Keratinocyte (primary cell): ENCODE results near the gene GPR26. TPM values are rescaled to one million over a fixed set of nuclear protein-coding genes. Genes with fewer than 3 reads are reported as not detected.

Experiments
- DNase-seq: peaks from one replicate; pipeline ENCODE4 v3.0.0-alpha.2; 2011; ENCODE audit warnings: low read depth, missing footprints, low spot score
- FAIRE-seq: peaks from 2 replicates; lab custom pipeline; 2011; peaks lifted over from hg19 to GRCh38; lab: Jason Lieb, UNC
- H2AFZ ChIP-seq: 2 replicates; pipeline ENCODE4 v1.6.0; 2012; ENCODE audit warnings: low read length, control low read depth, inconsistent platforms; ENCODE audit not compliant: control insufficient read depth
- H3K27ac ChIP-seq: 2 replicates; pipeline ENCODE4 v1.5.1; 2011; ENCODE audit warnings: low read length; ENCODE audit not compliant: control insufficient read depth, insufficient read depth
- H3K27me3 ChIP-seq: 3 replicates; pipeline ENCODE4 v1.6.0; 2011; ENCODE audit warnings: low read length; ENCODE audit not compliant: control insufficient read depth, insufficient read depth; ENCODE audit errors: extremely low read depth
- H3K36me3 ChIP-seq, 2 experiments: 2 replicates in 1 of 2; 3 replicates in 1 of 2; pipeline ENCODE4 v1.5.1; 2011; ENCODE audit warnings: low read length in 2 of 2, mild to moderate bottlenecking in 1 of 2; ENCODE audit not compliant: control insufficient read depth in 2 of 2, insufficient read depth in 2 of 2; ENCODE audit errors: extremely low read depth in 1 of 2
- H3K4me1 ChIP-seq: 3 replicates; pipeline ENCODE4 v1.5.1; 2011; ENCODE audit warnings: low read length; ENCODE audit not compliant: control insufficient read depth, insufficient read depth; ENCODE audit errors: extremely low read depth
- H3K4me2 ChIP-seq: 3 replicates; pipeline ENCODE4 v1.6.0; 2011; ENCODE audit warnings: low read depth, low read length; ENCODE audit not compliant: control insufficient read depth, insufficient read depth; ENCODE audit errors: extremely low read depth
- H3K4me3 ChIP-seq, 3 experiments: fragments of 200-600 bp in 1 of 3; sonication (generic) in 1 of 3; 2 replicates in 2 of 3; 3 replicates in 1 of 3; pipeline ENCODE4 v1.5.1; 2011 to 2016; ENCODE audit warnings: low read length in 3 of 3, mild to moderate bottlenecking in 3 of 3, control low read depth in 2 of 3, inconsistent platforms in 1 of 3, low read depth in 1 of 3, mixed read lengths in 1 of 3, mixed run types in 1 of 3, moderate library complexity in 1 of 3; ENCODE audit not compliant: control insufficient read depth in 2 of 3, insufficient read depth in 2 of 3; ENCODE audit errors: extremely low read depth in 1 of 3
- H3K79me2 ChIP-seq: 2 replicates; pipeline ENCODE4 v1.6.0; 2012; ENCODE audit warnings: low read length; ENCODE audit not compliant: control insufficient read depth, insufficient read depth
- H3K9ac ChIP-seq: 3 replicates; pipeline ENCODE4 v1.6.0; 2011; ENCODE audit warnings: low read length; ENCODE audit not compliant: control insufficient read depth, insufficient read depth; ENCODE audit errors: extremely low read depth
- H3K9me1 ChIP-seq: 3 replicates; pipeline ENCODE4 v1.6.0; 2011; ENCODE audit warnings: low read length; ENCODE audit not compliant: control insufficient read depth, insufficient read depth; ENCODE audit errors: extremely low read depth
- H3K9me3 ChIP-seq: 2 replicates; pipeline ENCODE4 v1.5.1; 2012; ENCODE audit warnings: low read depth, low read length; ENCODE audit not compliant: control insufficient read depth
- H4K20me1 ChIP-seq: 3 replicates; pipeline ENCODE4 v1.6.0; 2011; ENCODE audit warnings: low read length; ENCODE audit not compliant: control insufficient read depth, insufficient read depth; ENCODE audit errors: extremely low read depth
- EZH2 ChIP-seq: IDR thresholded peaks from one replicate; pipeline ENCODE4 v1.6.1; 2012; ENCODE audit warnings: inconsistent platforms, mild to moderate bottlenecking, low read length, moderate library complexity
- dilution Hi-C: fragments of 300-500 bp; cut with MboI; formaldehyde crosslinking; loops from one replicate; pipeline ENCODE4 v1.7.0; 2020; ENCODE audit warnings: low sequenced_read_pairs; ENCODE audit not compliant: extremely low pct_ligation_motif_present
- polyA plus RNA-seq, 5 experiments: library from polyadenylated mRNA; depleted of rRNA in 3 of 5; stranded (reverse) in 3 of 5; stranded (forward) in 1 of 5; unstranded in 1 of 5; fragments of >200 nt; gene quantifications; 1 replicate in 1 of 5; 2 replicates in 3 of 5; 3 replicates in 1 of 5; pipeline versions ENCODE4 v1.2.1 to v1.2.3, GENCODE V29; 2011 to 2012; ENCODE audit warnings: missing spikeins in 2 of 5, low read depth in 1 of 5, low replicate concordance in 1 of 5
- TF ChIP-seq, protein P1 (sequence below), 3 experiments: IDR thresholded peaks in 1 of 3; conservative IDR thresholded peaks in 1 of 3; optimal IDR thresholded peaks in 1 of 3; 2 replicates in 2 of 3; 3 replicates in 1 of 3; pipeline versions ENCODE3 to v1.5.1; 2011; ENCODE audit warnings: low read length in 3 of 3, mild to moderate bottlenecking in 3 of 3, moderate library complexity in 2 of 3, control low read depth in 1 of 3, inconsistent platforms in 1 of 3; ENCODE audit not compliant: insufficient read depth in 2 of 3; ENCODE audit errors: extremely low read depth in 1 of 3

Gene GPR26
- polyA plus RNA-seq, 1 donor (not counting 4 experiments of a cell fraction or from before 2014, with no cell fraction given), result not detected

DNA sequence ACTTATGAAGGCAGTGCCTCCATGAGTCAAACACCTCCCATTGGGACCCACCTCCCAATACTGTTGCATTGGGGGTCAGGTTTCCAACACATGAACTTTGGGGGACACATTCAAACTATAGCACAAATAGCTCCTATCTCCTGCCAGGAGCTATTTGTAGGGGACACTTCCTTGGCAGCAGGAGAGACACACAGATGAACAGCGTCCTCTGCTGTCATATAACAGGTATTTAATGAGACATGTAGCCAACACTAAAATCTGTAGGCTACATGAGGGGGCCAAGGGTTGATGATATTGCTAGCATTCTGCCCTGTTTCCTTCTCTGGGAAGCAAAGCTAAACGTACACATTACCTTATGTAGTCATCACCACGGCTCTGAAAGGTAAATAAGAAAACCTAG, 2.6 kb upstream of the GPR26 start:
- H3K9me3 ChIP-seq, result no peaks in the 10 kb centered on the region
- no peaks in the 10 kb centered on the region for H3K4me1 ChIP-seq
- H3K27ac ChIP-seq, result no peak overlapping the region
- H3K36me3 ChIP-seq, result no peaks in the 10 kb centered on the region
- peaks cover 35% of the 10 kb centered on the region for H3K27me3 ChIP-seq
- FAIRE-seq (no peak), DNase-seq (no peak)
- TF ChIP-seq, protein P1, sequence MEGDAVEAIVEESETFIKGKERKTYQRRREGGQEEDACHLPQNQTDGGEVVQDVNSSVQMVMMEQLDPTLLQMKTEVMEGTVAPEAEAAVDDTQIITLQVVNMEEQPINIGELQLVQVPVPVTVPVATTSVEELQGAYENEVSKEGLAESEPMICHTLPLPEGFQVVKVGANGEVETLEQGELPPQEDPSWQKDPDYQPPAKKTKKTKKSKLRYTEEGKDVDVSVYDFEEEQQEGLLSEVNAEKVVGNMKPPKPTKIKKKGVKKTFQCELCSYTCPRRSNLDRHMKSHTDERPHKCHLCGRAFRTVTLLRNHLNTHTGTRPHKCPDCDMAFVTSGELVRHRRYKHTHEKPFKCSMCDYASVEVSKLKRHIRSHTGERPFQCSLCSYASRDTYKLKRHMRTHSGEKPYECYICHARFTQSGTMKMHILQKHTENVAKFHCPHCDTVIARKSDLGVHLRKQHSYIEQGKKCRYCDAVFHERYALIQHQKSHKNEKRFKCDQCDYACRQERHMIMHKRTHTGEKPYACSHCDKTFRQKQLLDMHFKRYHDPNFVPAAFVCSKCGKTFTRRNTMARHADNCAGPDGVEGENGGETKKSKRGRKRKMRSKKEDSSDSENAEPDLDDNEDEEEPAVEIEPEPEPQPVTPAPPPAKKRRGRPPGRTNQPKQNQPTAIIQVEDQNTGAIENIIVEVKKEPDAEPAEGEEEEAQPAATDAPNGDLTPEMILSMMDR (optimal IDR thresholded peaks at IDR 0.05 in 1 of 3, IDR thresholded peaks at IDR 0.05 in 1 of 3, conservative IDR thresholded peaks at IDR 0.05 in 1 of 3; ENCODE audit: extremely low read depth in 1 of 3, insufficient read depth in 2 of 3, low read length in 3 of 3), result no peak
- TF ChIP-seq EZH2, result no peak
- H3K4me3 ChIP-seq, result no peak overlapping the region
- dilution Hi-C loops, result no loop called here
- no peaks in the 10 kb centered on the region for H3K9me1 ChIP-seq
- no peak overlapping the region for H3K4me2 ChIP-seq
- H3K9ac ChIP-seq, result no peak overlapping the region
- H4K20me1 ChIP-seq, result no peaks in the 10 kb centered on the region
- H3K79me2 ChIP-seq, result no peaks in the 10 kb centered on the region
- no peak overlapping the region for H2AFZ ChIP-seq

DNA sequence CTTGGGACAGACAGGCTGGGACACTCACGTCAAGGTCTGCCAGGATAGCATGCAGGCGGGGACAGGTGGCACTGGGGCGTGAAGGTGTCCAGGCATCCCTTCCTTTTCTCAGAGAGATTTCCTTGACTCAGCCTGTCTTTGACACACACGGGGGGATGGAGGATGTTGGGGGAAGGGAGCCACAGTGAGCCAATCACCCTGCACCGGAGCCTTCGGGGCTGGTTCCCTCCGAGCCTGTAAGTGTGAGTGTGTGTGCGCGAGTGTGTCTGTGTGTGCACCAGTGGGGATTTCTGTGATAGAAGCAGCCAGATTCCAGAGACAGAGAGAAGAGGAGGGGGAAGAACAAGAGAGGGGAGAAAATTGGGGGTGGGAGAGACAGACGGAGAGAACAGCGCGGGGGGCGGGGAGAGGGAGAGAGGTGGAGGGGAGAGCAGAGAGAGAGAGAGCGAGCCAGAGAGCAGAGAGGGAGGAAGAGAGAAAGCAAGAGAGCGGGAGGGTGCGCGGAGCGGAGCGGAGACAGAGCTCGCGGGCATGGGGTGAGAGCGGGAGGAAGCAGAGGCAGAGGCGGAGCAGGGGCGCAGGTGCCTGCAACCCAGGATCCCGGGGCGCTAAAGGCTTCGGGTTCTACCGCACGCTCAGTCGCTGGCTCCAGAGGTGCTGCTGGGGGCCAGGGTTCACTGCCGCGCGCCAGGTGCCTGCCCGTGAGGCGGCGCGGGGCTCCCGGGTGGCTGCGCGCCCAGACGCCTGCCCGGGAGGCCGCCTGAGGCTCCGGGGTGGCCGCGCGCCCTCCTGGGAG, 466 bp upstream of the GPR26 start:
- no peak overlapping the region for H3K4me3 ChIP-seq
- H3K27ac ChIP-seq, result no peak overlapping the region
- no peaks in the 10 kb centered on the region for H3K9me1 ChIP-seq
- no peak overlapping the region for H3K9ac ChIP-seq
- H2AFZ ChIP-seq, result no peak overlapping the region
- TF ChIP-seq, protein P1 (optimal IDR thresholded peaks at IDR 0.05 in 1 of 3, IDR thresholded peaks at IDR 0.05 in 1 of 3, conservative IDR thresholded peaks at IDR 0.05 in 1 of 3; ENCODE audit: extremely low read depth in 1 of 3, insufficient read depth in 2 of 3, low read length in 3 of 3), result no peak
- no peak for TF ChIP-seq EZH2
- H3K27me3 ChIP-seq, result peaks cover 35% of the 10 kb centered on the region
- dilution Hi-C loops, result no loop called here
- DNase-seq (no peak), FAIRE-seq (no peak)
- no peaks in the 10 kb centered on the region for H3K9me3 ChIP-seq
- H4K20me1 ChIP-seq, result no peaks in the 10 kb centered on the region
- no peaks in the 10 kb centered on the region for H3K36me3 ChIP-seq
- no peaks in the 10 kb centered on the region for H3K4me1 ChIP-seq
- no peaks in the 10 kb centered on the region for H3K79me2 ChIP-seq
- no peak overlapping the region for H3K4me2 ChIP-seq
